HL-60 (cell line): ENCODE data around the gene WWP2.
A peak's percentile ranks its signal among the peaks of the same experiment; 100 is the strongest.

Experiments
- DNase-seq, 2 experiments: peaks; one replicate each; pipeline ENCODE4 v3.0.0-alpha.2; 2010 to 2020; ENCODE audit warnings: low read depth in 1 of 2, low spot score in 1 of 2
- H3K27ac ChIP-seq: fragments of 250-450 bp; sonication (Bioruptor Pico); replicated peaks from 2 replicates; pipeline ENCODE4 v1.5.1; 2020; ENCODE audit warnings: mild to moderate bottlenecking, moderate library complexity
- H3K27me3 ChIP-seq: fragments of 250-450 bp; sonication (Bioruptor Pico); 2 replicates; pipeline ENCODE4 v1.5.1; 2021; ENCODE audit warnings: mild to moderate bottlenecking, moderate library complexity; ENCODE audit not compliant: insufficient read depth, poor library complexity, severe bottlenecking
- H3K4me3 ChIP-seq: replicated peaks from 2 replicates; pipeline ENCODE4 v1.5.1; 2011; ENCODE audit warnings: mild to moderate bottlenecking, control low read depth, low read length; ENCODE audit not compliant: insufficient read depth
- GABPA ChIP-seq: IDR thresholded peaks from 2 replicates; pipeline ENCODE4 v1.6.1; 2012; ENCODE audit warnings: low read depth
- POLR2AphosphoS5 ChIP-seq: IDR thresholded peaks from 2 replicates; pipeline ENCODE4 v1.6.1; 2012; ENCODE audit warnings: low read depth
- REST ChIP-seq: IDR thresholded peaks from 2 replicates; pipeline ENCODE4 v1.6.1; 2012; ENCODE audit warnings: low read depth; ENCODE audit not compliant: insufficient replicate concordance
- SPI1 ChIP-seq: IDR thresholded peaks from 2 replicates; pipeline ENCODE4 v1.6.1; 2012; ENCODE audit warnings: low read depth, mild to moderate bottlenecking, borderline replicate concordance
- TF ChIP-seq, protein P1 (sequence below): IDR thresholded peaks from one replicate; pipeline ENCODE4 v1.5.1; 2011; ENCODE audit warnings: low read length, control low read depth, inconsistent platforms; ENCODE audit not compliant: insufficient read depth

Gene WWP2

DNA sequence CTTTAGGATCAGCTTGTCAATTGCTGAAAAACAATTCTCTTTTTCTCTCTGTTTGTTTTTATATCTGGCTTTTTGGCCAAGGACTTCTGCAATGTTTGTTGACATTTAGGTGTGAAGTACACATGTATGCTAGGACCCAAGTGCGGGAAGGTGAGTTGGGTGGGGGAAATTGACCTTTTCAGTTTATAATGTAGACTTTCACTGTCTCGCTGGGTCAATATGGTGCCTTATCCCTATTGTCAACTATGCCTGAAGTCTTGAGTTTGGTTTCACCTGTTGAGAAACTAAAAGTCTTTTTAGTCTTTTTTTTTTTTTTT lies 9.5 kb downstream of the WWP2 start:
- Histone ChIP-seq H3K4me3 (no peak overlapping the region), H3K27me3 (no peaks in the 10 kb centered on the region), H3K27ac (no peak overlapping the region)
- TF ChIP-seq SPI1 = no peak
- TF ChIP-seq GABPA = no peak
- TF ChIP-seq REST = no peak
- no peak for TF ChIP-seq POLR2AphosphoS5
- TF ChIP-seq, protein P1, sequence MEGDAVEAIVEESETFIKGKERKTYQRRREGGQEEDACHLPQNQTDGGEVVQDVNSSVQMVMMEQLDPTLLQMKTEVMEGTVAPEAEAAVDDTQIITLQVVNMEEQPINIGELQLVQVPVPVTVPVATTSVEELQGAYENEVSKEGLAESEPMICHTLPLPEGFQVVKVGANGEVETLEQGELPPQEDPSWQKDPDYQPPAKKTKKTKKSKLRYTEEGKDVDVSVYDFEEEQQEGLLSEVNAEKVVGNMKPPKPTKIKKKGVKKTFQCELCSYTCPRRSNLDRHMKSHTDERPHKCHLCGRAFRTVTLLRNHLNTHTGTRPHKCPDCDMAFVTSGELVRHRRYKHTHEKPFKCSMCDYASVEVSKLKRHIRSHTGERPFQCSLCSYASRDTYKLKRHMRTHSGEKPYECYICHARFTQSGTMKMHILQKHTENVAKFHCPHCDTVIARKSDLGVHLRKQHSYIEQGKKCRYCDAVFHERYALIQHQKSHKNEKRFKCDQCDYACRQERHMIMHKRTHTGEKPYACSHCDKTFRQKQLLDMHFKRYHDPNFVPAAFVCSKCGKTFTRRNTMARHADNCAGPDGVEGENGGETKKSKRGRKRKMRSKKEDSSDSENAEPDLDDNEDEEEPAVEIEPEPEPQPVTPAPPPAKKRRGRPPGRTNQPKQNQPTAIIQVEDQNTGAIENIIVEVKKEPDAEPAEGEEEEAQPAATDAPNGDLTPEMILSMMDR = no peak
- DNase-seq = no peak

GRCh38 chr16:69773260-69773947 lies 11.3 kb downstream of the WWP2 start:
- no peak for TF ChIP-seq SPI1
- no peak for TF ChIP-seq GABPA
- TF ChIP-seq REST = no peak
- no peak for TF ChIP-seq POLR2AphosphoS5
- TF ChIP-seq, protein P1 = no peak
- Histone ChIP-seq H3K4me3 (no peak overlapping the region), H3K27ac (no peak overlapping the region), H3K27me3 (no peaks in the 10 kb centered on the region)
- DNase-seq = no peak

DNA sequence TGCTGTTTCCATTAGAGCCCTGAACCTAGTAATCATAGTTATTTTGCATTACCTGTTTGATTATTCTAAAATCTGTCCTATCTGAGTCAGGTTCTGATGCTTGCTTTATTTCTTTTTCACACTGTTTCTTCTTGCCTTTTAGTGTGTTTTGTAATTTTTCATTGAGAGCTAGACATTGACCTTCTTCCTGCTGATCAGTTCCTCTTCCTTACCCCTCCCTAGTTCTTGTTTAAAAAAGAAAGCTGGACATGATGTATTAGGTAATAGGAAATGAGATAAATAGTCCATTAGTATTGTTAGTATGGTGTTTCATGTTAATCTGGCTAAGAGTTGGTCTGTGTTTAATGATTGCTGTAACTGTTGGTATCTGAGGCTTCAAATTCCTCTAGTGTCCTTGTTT lies 13.4 kb downstream of the WWP2 start:
- Histone ChIP-seq H3K4me3 (no peak overlapping the region), H3K27ac (no peak overlapping the region), H3K27me3 (no peaks in the 10 kb centered on the region)
- no peak for DNase-seq
- no peak for TF ChIP-seq POLR2AphosphoS5
- TF ChIP-seq SPI1 = peak; percentile 38; the same call in 1 of the 2 replicates

GRCh38 chr16:69779724-69780123 lies 17.6 kb downstream of the WWP2 start:
- TF ChIP-seq, protein P1 = no peak
- TF ChIP-seq POLR2AphosphoS5 (no peak), REST (no peak), GABPA (no peak), SPI1 (no peak)
- no peak for DNase-seq
- no peak overlapping the region for H3K4me3 ChIP-seq
- no peaks in the 10 kb centered on the region for H3K27me3 ChIP-seq
- no peak overlapping the region for H3K27ac ChIP-seq
